Naive thymus-derived CD4-positive, alpha-beta T cell (primary cell): ENCODE data around the gene VPS13A. TPM values are rescaled to one million over a fixed set of nuclear protein-coding genes. Genes with fewer than 3 reads are reported as not detected.

Source experiments
- ATAC-seq: fragments of 150-1000 bp; cut with Tn5 transposase; 2 replicates; pipeline ENCODE4 v1.10.0; 2021; ENCODE audit warnings: mild to moderate bottlenecking, moderate library complexity
- CTCF ChIA-PET: fragments of 350-600 bp; sonication (Branson Sonifier 250); formaldehyde crosslinking; loops from one replicate; lab custom pipeline; 2021; ENCODE audit warnings: antibody characterized with exemption; lab: Charles Lee
- POLR2A ChIA-PET: fragments of 350-600 bp; sonication (Branson Sonifier 250); formaldehyde crosslinking; loops from one replicate; lab custom pipeline; 2021; ENCODE audit warnings: antibody characterized with exemption, inconsistent platforms; lab: Charles Lee
- DNase-seq, 9 donors: peaks; one replicate each; pipeline versions ENCODE4 v3.0.0 to v3.0.0-alpha.2; 2020 to 2022; ENCODE audit warnings: mixed read lengths in 1 of 9
- H3K27ac ChIP-seq: one replicate; pipeline ENCODE4 v1.7.0; 2013; ENCODE audit warnings: mild to moderate bottlenecking, low read depth, low read length, moderate library complexity
- H3K27me3 ChIP-seq, 2 donors: one replicate each; pipeline ENCODE4 v1.7.0; 2013; ENCODE audit warnings: low read length in 2 of 2, mild to moderate bottlenecking in 2 of 2, moderate library complexity in 2 of 2; ENCODE audit not compliant: control insufficient read depth in 2 of 2, insufficient read depth in 2 of 2
- H3K36me3 ChIP-seq, 3 experiments: 1 replicate in 2 of 3; 2 replicates in 1 of 3; pipeline ENCODE4 v1.7.0; 2013; ENCODE audit warnings: low read length in 3 of 3, mild to moderate bottlenecking in 3 of 3, moderate library complexity in 1 of 3; ENCODE audit not compliant: insufficient read depth in 3 of 3, control insufficient read depth in 2 of 3
- H3K4me1 ChIP-seq, 2 donors: one replicate each; pipeline ENCODE4 v1.7.0; 2013; ENCODE audit warnings: low read length in 2 of 2, mild to moderate bottlenecking in 2 of 2, moderate library complexity in 1 of 2; ENCODE audit not compliant: control insufficient read depth in 2 of 2, insufficient read depth in 2 of 2
- H3K4me3 ChIP-seq: 2 replicates; pipeline ENCODE4 v1.7.0; 2013; ENCODE audit warnings: mild to moderate bottlenecking, low read length
- H3K9me3 ChIP-seq, 3 experiments: 1 replicate in 2 of 3; 2 replicates in 1 of 3; pipeline ENCODE4 v1.7.0; 2013; ENCODE audit warnings: low read length in 3 of 3; ENCODE audit not compliant: control insufficient read depth in 2 of 3
- H3K27ac Mint-ChIP-seq, 9 donors: one replicate each; pipeline ENCODE4 v1.8.0; 2020 to 2022; ENCODE audit warnings: mixed read lengths in 9 of 9, mild to moderate bottlenecking in 8 of 9, moderate library complexity in 5 of 9, inconsistent platforms in 2 of 9
- H3K27me3 Mint-ChIP-seq, 5 donors: one replicate each; pipeline ENCODE4 v1.8.0; 2021 to 2022; ENCODE audit warnings: mixed read lengths in 5 of 5, mild to moderate bottlenecking in 1 of 5
- H3K36me3 Mint-ChIP-seq, 5 donors: one replicate each; pipeline ENCODE4 v1.8.0; 2020 to 2022; ENCODE audit warnings: mixed read lengths in 5 of 5, mild to moderate bottlenecking in 3 of 5, inconsistent platforms in 1 of 5
- H3K4me1 Mint-ChIP-seq, 7 donors: one replicate each; pipeline ENCODE4 v1.8.0; 2020 to 2022; ENCODE audit warnings: mixed read lengths in 7 of 7, mild to moderate bottlenecking in 3 of 7, inconsistent platforms in 1 of 7
- H3K4me3 Mint-ChIP-seq, 10 donors: one replicate each; pipeline ENCODE4 v1.8.0; 2020 to 2022; ENCODE audit warnings: mild to moderate bottlenecking in 10 of 10, mixed read lengths in 10 of 10, moderate library complexity in 6 of 10, inconsistent platforms in 2 of 10
- H3K9me3 Mint-ChIP-seq, 11 donors: one replicate each; pipeline ENCODE4 v1.8.0; 2020 to 2022; ENCODE audit warnings: mixed read lengths in 11 of 11, mild to moderate bottlenecking in 4 of 11, inconsistent platforms in 1 of 11, moderate library complexity in 1 of 11
- intact Hi-C, 2 donors: fragments of 100-400 bp; cut with micrococcal nuclease; formaldehyde crosslinking; loops; one replicate each; pipeline ENCODE4 v1.15.1; 2023
- polyA plus RNA-seq, 2 donors: library from polyadenylated mRNA; unstranded; fragments of 300-500 nt; fragmentation: Illumina TruSeq; gene quantifications; one replicate each; pipeline ENCODE4 v1.2.3, GENCODE V29; 2021
- total RNA-seq, 6 experiments: library from RNA in 5 of 6; stranded (reverse) in 5 of 6; gene quantifications; 1 replicate in 5 of 6; 2 replicates in 1 of 6; pipeline ENCODE4 v1.2.3 and lab custom pipeline; 2021 to 2026

The VPS13A gene
- total RNA-seq (10 to 100 TPM; 37.1 to 52.8 (median 42.6) TPM), polyA plus RNA-seq (1 to 10 TPM; 3.0 to 4.0 TPM), total RNA-seq (lab: John Stamatoyannopoulos, UW) (119 reads per million, percentile 87 among the genes with 10 or more reads in this experiment)

GRCh38 chr9:77177143-77177893 lies at the start of gene VPS13A:
VPS13A (plus strand) TSS chr9:77177534; CDS start chr9:77177705, 171 bp downstream.
- Histone ChIP-seq H3K36me3 (peaks cover 0 to 4% (median 0%) of the 10 kb centered on the region in 3 experiments), H3K4me1 (peaks cover 5 to 17% of the 10 kb centered on the region in 2 donors), H3K27ac (peak within 1 kb of the TSS; percentile 86), H3K27me3 (no peaks in the 10 kb centered on the region), H3K4me3 (peak within 1 kb of the TSS; percentile 89), H3K9me3 (no peaks in the 10 kb centered on the region)
- DNase-seq (peak; percentile 78 to 92 (median 87)), ATAC-seq (peak; percentile 92)
- ChIA-PET POLR2A (interaction anchor here (0.9 to 1.4 kb wide), 3 partner anchors 17 to 1120 kb away, joined by 3 to 4 read pairs (median 3); partner anchors contain the start of gene PSAT1), CTCF (no interaction called here)
- peak within 1 kb of the TSS; percentile 90 to 98 (median 96) for H3K4me3 Mint-ChIP-seq
- peaks cover 0 to 3% (median 0%) of the 10 kb centered on the region in 5 donors for H3K36me3 Mint-ChIP-seq
- no peaks in the 10 kb centered on the region for H3K9me3 Mint-ChIP-seq
- H3K27ac Mint-ChIP-seq, result peak within 1 kb of the TSS; percentile 76 to 96 (median 90)
- peaks cover 0 to 20% (median 0%) of the 10 kb centered on the region in 5 donors for H3K27me3 Mint-ChIP-seq
- intact Hi-C loops, result loop anchor here (1.0 to 10.0 kb wide), 17 partner anchors 10 to 1993 kb away; partner anchors contain the start of genes CEP78 (in 2 of the 2), PSAT1 (in 2 of the 2), RFK (in 2 of the 2) and GCNT1 (in 1 of the 2)
- H3K4me1 Mint-ChIP-seq, result peaks cover 12 to 39% (median 30%) of the 10 kb centered on the region in 7 donors

DNA sequence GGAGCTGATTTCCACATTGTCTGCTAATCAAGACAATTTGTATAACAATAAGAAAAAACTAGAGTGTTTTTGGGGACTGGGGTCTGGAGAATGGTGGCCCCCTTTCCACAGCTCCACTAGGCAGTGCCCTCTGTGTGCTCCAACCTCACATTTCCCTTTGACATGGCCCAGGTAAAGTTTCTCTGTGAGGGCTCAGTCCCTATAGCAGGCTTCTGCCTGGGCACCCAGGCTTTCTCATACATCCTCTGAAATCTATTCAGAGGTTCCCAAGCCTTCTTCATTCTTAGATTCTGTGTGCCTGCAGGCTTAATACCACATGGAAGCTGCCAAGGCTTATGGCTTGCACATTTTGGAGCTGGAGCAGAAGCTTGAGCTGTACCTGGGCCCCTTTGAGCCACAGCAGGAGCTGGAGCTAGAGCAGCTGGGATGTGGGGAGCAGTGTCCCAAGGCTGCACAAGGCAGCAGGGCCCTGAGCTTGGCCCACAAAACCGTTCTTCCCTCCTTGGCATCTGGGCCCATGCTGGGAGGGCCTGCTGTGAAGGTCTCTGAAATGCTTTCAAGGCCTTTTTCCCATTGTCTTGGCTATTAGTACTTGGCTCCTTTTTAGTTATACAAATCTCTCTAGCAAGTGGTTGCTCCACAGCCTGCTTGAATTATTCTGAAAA lies 49.1 kb upstream of the VPS13A start:
- no peak for DNase-seq
- H3K4me3 ChIP-seq, result no peak overlapping the region
- no peaks in the 10 kb centered on the region for H3K4me1 ChIP-seq
- intact Hi-C loops, result no loop called here
- ChIA-PET CTCF (interaction anchor here (0.6 kb wide), 1 partner anchor 15 kb away, joined by 3 read pairs; no protein-coding TSS in a partner anchor), POLR2A (no interaction called here)
- no peak overlapping the region for H3K4me3 Mint-ChIP-seq
- H3K27ac ChIP-seq, result no peak overlapping the region
- no peaks in the 10 kb centered on the region for H3K4me1 Mint-ChIP-seq
- no peaks in the 10 kb centered on the region for H3K27me3 ChIP-seq
- H3K9me3 Mint-ChIP-seq, result peaks cover 0 to 14% (median 3%) of the 10 kb centered on the region in 11 donors
- no peak overlapping the region for H3K27ac Mint-ChIP-seq
- no peaks in the 10 kb centered on the region for H3K36me3 ChIP-seq
- no peaks in the 10 kb centered on the region for H3K9me3 ChIP-seq
- no peak for ATAC-seq
- H3K27me3 Mint-ChIP-seq, result peaks cover 12 to 38% (median 36%) of the 10 kb centered on the region in 5 donors
- peaks cover 0 to 5% (median 0%) of the 10 kb centered on the region in 5 donors for H3K36me3 Mint-ChIP-seq

DNA sequence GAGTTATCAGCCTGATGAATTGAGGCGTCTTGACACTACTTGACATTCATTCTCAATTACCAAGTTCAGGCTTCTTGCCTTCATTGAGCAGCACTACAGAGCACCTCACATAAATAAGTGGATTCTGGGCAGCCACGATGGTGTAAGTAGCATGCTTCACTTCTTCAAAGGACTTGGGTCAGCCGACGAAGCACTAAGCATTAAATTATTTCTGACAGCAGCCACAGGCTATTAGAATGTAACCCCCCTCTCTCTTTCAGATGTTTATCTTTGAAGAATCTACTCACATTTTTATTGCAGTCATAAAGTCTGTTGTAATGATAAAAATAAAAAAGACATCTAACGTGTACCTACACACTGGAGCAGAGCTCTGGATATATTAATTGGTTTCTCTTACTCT lies 45.9 kb upstream of the VPS13A start:
- Histone ChIP-seq H3K27ac (no peak overlapping the region), H3K27me3 (no peaks in the 10 kb centered on the region), H3K9me3 (no peaks in the 10 kb centered on the region), H3K36me3 (no peaks in the 10 kb centered on the region), H3K4me3 (no peak overlapping the region), H3K4me1 (no peaks in the 10 kb centered on the region)
- ATAC-seq, result no peak
- Mint-ChIP-seq H3K4me3 (no peak overlapping the region), H3K27me3 (peaks cover 8 to 45% (median 29%) of the 10 kb centered on the region in 5 donors), H3K27ac (no peak overlapping the region), H3K36me3 (peaks cover 0 to 5% (median 0%) of the 10 kb centered on the region in 5 donors), H3K4me1 (no peaks in the 10 kb centered on the region), H3K9me3 (peaks cover 0 to 14% (median 0%) of the 10 kb centered on the region in 11 donors)
- intact Hi-C loops, result no loop called here
- no peak for DNase-seq
- CTCF ChIA-PET, result no interaction called here
- POLR2A ChIA-PET, result no interaction called here

- no peak for ATAC-seq
- ChIA-PET CTCF (no interaction called here), POLR2A (no interaction called here)
- H3K4me3 Mint-ChIP-seq, result no peak overlapping the region
- peaks cover 0 to 14% (median 0%) of the 10 kb centered on the region in 11 donors for H3K9me3 Mint-ChIP-seq
- Histone ChIP-seq H3K4me3 (no peak overlapping the region), H3K27ac (no peak overlapping the region), H3K4me1 (no peaks in the 10 kb centered on the region), H3K36me3 (no peaks in the 10 kb centered on the region), H3K9me3 (no peaks in the 10 kb centered on the region), H3K27me3 (no peaks in the 10 kb centered on the region)
- H3K4me1 Mint-ChIP-seq, result no peaks in the 10 kb centered on the region
- H3K27ac Mint-ChIP-seq, result no peak overlapping the region
- DNase-seq, result no peak
- peaks cover 2 to 44% (median 30%) of the 10 kb centered on the region in 5 donors for H3K27me3 Mint-ChIP-seq
- intact Hi-C loops, result no loop called here
- peaks cover 0 to 5% (median 0%) of the 10 kb centered on the region in 5 donors for H3K36me3 Mint-ChIP-seq
Measured at GRCh38 chr9:77133011-77133410, 44.3 kb upstream of the VPS13A start.

DNA sequence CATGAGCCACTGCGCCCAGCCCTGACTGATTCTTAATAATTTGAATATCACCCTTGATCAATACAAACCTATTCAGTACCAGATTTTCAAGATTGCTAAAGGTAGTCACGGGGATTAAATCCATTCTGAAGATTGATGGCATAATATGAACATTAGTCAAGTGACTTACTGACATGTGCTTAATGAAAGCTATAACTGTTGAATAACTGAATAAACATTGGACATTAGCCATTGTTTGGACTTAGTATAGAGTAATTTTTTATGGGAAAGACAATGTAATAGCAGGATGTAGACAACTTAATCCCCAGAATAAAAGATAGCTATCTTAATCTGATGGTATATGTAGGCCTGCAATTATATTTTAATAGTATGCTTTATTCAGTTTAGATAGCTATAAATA lies 35.0 kb upstream of the VPS13A start:
- Histone ChIP-seq H3K27ac (no peak overlapping the region), H3K27me3 (no peaks in the 10 kb centered on the region), H3K9me3 (no peaks in the 10 kb centered on the region), H3K4me1 (no peaks in the 10 kb centered on the region), H3K4me3 (no peak overlapping the region), H3K36me3 (no peaks in the 10 kb centered on the region)
- H3K27ac Mint-ChIP-seq, result no peak overlapping the region
- no peaks in the 10 kb centered on the region for H3K36me3 Mint-ChIP-seq
- DNase-seq, result no peak
- intact Hi-C loops, result no loop called here
- ChIA-PET CTCF (no interaction called here), POLR2A (no interaction called here)
- ATAC-seq, result no peak
- peaks cover 0 to 3% (median 0%) of the 10 kb centered on the region in 11 donors for H3K9me3 Mint-ChIP-seq
- H3K4me1 Mint-ChIP-seq, result no peaks in the 10 kb centered on the region
- H3K27me3 Mint-ChIP-seq, result peaks cover 6 to 20% (median 14%) of the 10 kb centered on the region in 5 donors
- no peak overlapping the region for H3K4me3 Mint-ChIP-seq

- ATAC-seq (no peak), DNase-seq (no peak)
- no peak overlapping the region for H3K27ac Mint-ChIP-seq
- intact Hi-C loops, result loop anchor here (1.0 to 2.0 kb wide), 4 partner anchors 340 to 1949 kb away; partner anchors contain the start of gene RFK (in 1 of the 2)
- ChIA-PET CTCF (interaction anchor here (0.6 kb wide), 1 partner anchor 745 kb away, joined by 3 read pairs; no protein-coding TSS in a partner anchor), POLR2A (no interaction called here)
- H3K9me3 Mint-ChIP-seq, result no peaks in the 10 kb centered on the region
- no peaks in the 10 kb centered on the region for H3K36me3 Mint-ChIP-seq
- Histone ChIP-seq H3K36me3 (no peaks in the 10 kb centered on the region), H3K27ac (no peak overlapping the region), H3K4me1 (no peaks in the 10 kb centered on the region), H3K4me3 (no peak overlapping the region), H3K27me3 (no peaks in the 10 kb centered on the region), H3K9me3 (no peaks in the 10 kb centered on the region)
- H3K4me3 Mint-ChIP-seq, result no peak overlapping the region
- no peaks in the 10 kb centered on the region for H3K4me1 Mint-ChIP-seq
- H3K27me3 Mint-ChIP-seq, result peaks cover 10 to 24% (median 18%) of the 10 kb centered on the region in 5 donors
Measured at GRCh38 chr9:77149879-77150278, 27.5 kb upstream of the VPS13A start.
